Measurements from ENCODE around the gene USH1G.

- TF ChIP-seq, protein P1, sequence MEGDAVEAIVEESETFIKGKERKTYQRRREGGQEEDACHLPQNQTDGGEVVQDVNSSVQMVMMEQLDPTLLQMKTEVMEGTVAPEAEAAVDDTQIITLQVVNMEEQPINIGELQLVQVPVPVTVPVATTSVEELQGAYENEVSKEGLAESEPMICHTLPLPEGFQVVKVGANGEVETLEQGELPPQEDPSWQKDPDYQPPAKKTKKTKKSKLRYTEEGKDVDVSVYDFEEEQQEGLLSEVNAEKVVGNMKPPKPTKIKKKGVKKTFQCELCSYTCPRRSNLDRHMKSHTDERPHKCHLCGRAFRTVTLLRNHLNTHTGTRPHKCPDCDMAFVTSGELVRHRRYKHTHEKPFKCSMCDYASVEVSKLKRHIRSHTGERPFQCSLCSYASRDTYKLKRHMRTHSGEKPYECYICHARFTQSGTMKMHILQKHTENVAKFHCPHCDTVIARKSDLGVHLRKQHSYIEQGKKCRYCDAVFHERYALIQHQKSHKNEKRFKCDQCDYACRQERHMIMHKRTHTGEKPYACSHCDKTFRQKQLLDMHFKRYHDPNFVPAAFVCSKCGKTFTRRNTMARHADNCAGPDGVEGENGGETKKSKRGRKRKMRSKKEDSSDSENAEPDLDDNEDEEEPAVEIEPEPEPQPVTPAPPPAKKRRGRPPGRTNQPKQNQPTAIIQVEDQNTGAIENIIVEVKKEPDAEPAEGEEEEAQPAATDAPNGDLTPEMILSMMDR (conservative IDR thresholded peaks at IDR 0.05 in 1 of 2, IDR thresholded peaks at IDR 0.05 in 1 of 2; ENCODE audit: extremely low read depth in 1 of 2, insufficient read depth in 1 of 2, low read depth in 1 of 2, low read length in 2 of 2): no peak
- TF ChIP-seq EZH2 (IDR thresholded peaks at IDR 0.05; ENCODE audit: borderline replicate concordance, low read length): no peak
These were observed 32.5 kb downstream of the USH1G start for GRCh38 chr17:74890554-74890953.
